ENCODE data around the gene PEX1. TPM values are rescaled to one million over a fixed set of nuclear protein-coding genes. Genes with fewer than 3 reads are reported as not detected.
"Not testable (repeated sequence)": the region's sequence is repeated elsewhere in the genome, so short reads cannot be mapped to it uniquely, and the experiment has no call there.

Gene PEX1
- total RNA-seq, 1 experiment from 2014 or later = 8.7 TPM

GRCh38 chr7:92506363-92506762 lies 22.0 kb downstream of the PEX1 start:
- no peak for DNase-seq (ENCODE audit: low read depth)

GRCh38 chr7:92504563-92504962 lies 23.8 kb downstream of the PEX1 start:
- no peak for DNase-seq (ENCODE audit: low read depth)

- DNase-seq (ENCODE audit: low read depth) = no peak
Measured at GRCh38 chr7:92503767-92504166, 24.6 kb downstream of the PEX1 start.

- no peak for DNase-seq (ENCODE audit: low read depth)
Measured at GRCh38 chr7:92498557-92498956, 29.8 kb downstream of the PEX1 start.

- no peak for DNase-seq (ENCODE audit: low read depth)
Measured at GRCh38 chr7:92496876-92497275, 31.4 kb downstream of the PEX1 start.

GRCh38 chr7:92489634-92490033 lies 38.7 kb downstream of the PEX1 start:
- no peak for DNase-seq (ENCODE audit: low read depth)

GRCh38 chr7:92487804-92488203 lies 40.5 kb downstream of the PEX1 start:
- no peak for DNase-seq (ENCODE audit: low read depth)

GRCh38 chr7:92485974-92486373 lies 42.3 kb downstream of the PEX1 start:
- DNase-seq (ENCODE audit: low read depth) = no peak

- no peak for DNase-seq (ENCODE audit: low read depth)
Measured at GRCh38 chr7:92485267-92485892, 42.9 kb downstream of the PEX1 start.

GRCh38 chr7:92484226-92484625 lies 44.1 kb downstream of the PEX1 start:
- not testable (repeated sequence) for DNase-seq (ENCODE audit: low read depth)

- DNase-seq (ENCODE audit: low read depth) = not testable (repeated sequence)
Measured at GRCh38 chr7:92483624-92484023, 44.7 kb downstream of the PEX1 start.

GRCh38 chr7:92479146-92479545 lies 49.2 kb downstream of the PEX1 start:
- not testable (repeated sequence) for DNase-seq (ENCODE audit: low read depth)

GRCh38 chr7:92478711-92479110 lies 49.6 kb downstream of the PEX1 start:
- DNase-seq (ENCODE audit: low read depth) = no peak

- no peak for DNase-seq (ENCODE audit: low read depth)
Measured at GRCh38 chr7:92478095-92478494, 50.2 kb downstream of the PEX1 start.

GRCh38 chr7:92477681-92478080 lies 50.6 kb downstream of the PEX1 start, which contains the start of gene ERVW-1:
Gene ERVW-1 (minus strand): TSS chr7:92477946. CDS start chr7:92470381, 7,565 bp downstream.
- not testable (repeated sequence) for DNase-seq (ENCODE audit: low read depth)

- DNase-seq (ENCODE audit: low read depth) = not testable (repeated sequence)
Measured at GRCh38 chr7:92475851-92476590, 52.3 kb downstream of the PEX1 start.

GRCh38 chr7:92475261-92475770 lies 53.0 kb downstream of the PEX1 start:
- not testable (repeated sequence) for DNase-seq (ENCODE audit: low read depth)

- not testable (repeated sequence) for DNase-seq (ENCODE audit: low read depth)
Measured at GRCh38 chr7:92473989-92474388, 54.3 kb downstream of the PEX1 start.

GRCh38 chr7:92468589-92468988 lies 59.7 kb downstream of the PEX1 start:
- DNase-seq (ENCODE audit: low read depth) = not testable (repeated sequence)

GRCh38 chr7:92466682-92467081 lies 61.6 kb downstream of the PEX1 start:
- no peak for DNase-seq (ENCODE audit: low read depth)

GRCh38 chr7:92464515-92464914 lies 63.8 kb downstream of the PEX1 start:
- no peak for DNase-seq (ENCODE audit: low read depth)

- DNase-seq (ENCODE audit: low read depth) = no peak
Measured at GRCh38 chr7:92462560-92462959, 65.8 kb downstream of the PEX1 start.

Measured in Daoy (cell line).